ENCODE results near the gene INTS13.
"Not testable (repeated sequence)": the region's sequence is repeated elsewhere in the genome, so short reads cannot be mapped to it uniquely, and the experiment has no call there.

INTS13 gene

GRCh38 chr12:26935636-26936378, 2.0 kb downstream of the INTS13 start:
- no peak for DNase-seq

DNA sequence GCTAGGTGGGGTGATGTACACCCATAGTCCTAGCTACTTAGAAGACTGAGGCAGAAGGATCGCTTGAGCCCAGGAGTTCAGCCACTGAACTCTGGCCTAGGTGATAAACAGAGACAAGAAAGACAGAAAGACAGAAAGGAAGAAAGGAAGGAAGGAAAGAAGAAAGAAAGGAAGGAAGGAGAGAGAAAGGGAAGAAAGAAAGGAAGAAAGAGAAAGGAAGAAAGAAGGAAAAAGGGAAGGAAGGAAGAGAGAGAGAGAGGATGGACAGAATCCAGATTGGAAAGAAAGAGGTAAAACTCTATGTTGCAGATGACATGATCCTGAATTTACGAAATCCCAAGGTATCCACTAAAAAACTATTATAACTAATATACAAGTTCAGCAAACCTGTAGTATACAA, 8.2 kb downstream of the INTS13 start:
- DNase-seq: no peak

GRCh38 chr12:26928661-26929060, 9.1 kb downstream of the INTS13 start:
- no peak for DNase-seq

- DNase-seq: no peak
Measured at GRCh38 chr12:26921886-26922285, 15.9 kb downstream of the INTS13 start.

- no peak for DNase-seq
Measured at GRCh38 chr12:26919216-26919555, 18.6 kb downstream of the INTS13 start.

GRCh38 chr12:26918321-26919215, 19.2 kb downstream of the INTS13 start:
- DNase-seq: no peak

GRCh38 chr12:26906704-26907103, 31.1 kb downstream of the INTS13 start:
- DNase-seq: no peak

GRCh38 chr12:26906024-26906423, 31.8 kb downstream of the INTS13 start:
- no peak for DNase-seq

DNA sequence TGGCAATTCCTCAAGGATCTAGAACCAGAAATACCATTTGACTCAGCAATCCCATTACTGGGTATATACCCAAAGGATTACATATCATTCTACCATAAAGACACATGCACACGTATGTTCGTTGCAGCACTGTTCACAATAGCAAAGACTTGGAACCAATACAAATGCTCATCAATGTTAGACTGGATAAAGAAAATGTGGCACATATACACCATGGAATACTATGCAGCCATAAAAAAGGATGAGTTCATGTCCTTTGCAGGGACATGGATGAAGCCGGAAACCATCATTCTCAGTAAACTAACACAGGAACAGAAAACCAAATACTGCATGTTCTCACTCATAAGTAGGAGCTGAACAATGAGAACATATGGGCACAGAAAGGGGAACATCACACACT, 34.4 kb downstream of the INTS13 start:
- DNase-seq: not testable (repeated sequence)

- DNase-seq: no peak
Measured at GRCh38 chr12:26896913-26897312, 40.9 kb downstream of the INTS13 start.

- DNase-seq: no peak
Measured at GRCh38 chr12:26895672-26896071, 42.1 kb downstream of the INTS13 start.

- no peak for DNase-seq
Measured at GRCh38 chr12:26891704-26892103, 46.1 kb downstream of the INTS13 start.

- DNase-seq: no peak
Measured at GRCh38 chr12:26890784-26891183, 47.0 kb downstream of the INTS13 start.

DNA sequence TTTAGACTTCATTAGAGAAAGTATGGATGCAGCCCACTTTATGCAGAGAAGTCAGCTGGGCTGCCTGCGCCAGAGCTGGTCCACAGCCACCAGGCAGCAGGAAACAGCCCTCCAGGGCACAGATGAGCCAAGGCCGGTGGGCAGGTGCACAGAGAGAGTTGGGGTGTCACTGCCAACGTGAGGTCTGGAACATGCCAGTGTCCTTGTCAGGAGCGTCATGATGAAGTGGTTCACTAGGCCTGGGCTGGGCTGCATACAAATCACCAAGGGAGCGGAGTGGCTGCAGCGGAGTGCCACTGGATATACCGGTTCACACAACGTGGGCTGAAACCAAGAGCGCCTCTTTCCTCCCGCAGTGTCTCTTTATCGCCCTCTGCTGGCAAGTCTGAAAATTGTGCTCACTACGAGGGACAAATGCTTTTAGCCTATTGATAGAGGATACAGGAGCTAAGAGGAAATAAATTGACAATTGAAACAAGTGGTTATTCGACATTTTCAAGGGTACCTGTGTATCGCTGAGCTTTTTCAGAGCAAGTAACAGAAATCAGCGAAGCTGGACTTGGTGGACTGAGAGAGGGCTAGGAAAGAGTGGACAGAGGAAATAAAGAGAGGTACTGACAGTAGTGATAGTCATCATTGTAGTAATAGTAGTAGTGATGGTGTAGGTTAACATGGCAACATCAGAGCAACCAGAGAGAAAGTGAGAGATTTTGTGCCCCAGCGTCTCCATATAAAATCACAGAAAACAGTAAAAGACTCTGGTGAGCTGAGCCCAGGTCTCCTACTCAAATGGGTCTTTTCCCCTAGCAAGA, 52.8 kb downstream of the INTS13 start:
- DNase-seq: peak; percentile 91 to 94

- DNase-seq: no peak
Measured at GRCh38 chr12:26880625-26881024, 57.2 kb downstream of the INTS13 start.

DNA sequence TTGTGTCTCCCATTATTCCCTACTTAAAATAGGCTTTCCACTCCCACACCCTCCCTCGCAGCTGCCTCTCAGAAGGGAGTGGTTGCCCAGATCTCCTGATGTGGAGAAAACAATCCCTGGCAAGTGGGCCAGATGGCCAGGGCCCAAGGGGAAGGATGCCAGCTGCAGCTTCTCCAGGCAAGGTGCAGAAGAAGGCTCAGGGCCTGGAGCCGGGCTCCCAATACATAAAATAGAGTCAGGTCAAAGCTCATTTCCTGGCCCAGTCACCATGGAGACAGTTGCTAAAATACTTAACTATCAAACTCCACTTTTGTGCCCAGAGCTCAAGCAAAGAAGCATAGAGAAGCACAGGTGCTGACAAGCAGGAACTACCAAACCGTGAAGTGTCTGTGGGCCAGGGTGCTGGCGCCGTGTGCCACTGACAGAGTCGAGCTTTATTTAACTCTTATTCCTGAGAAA, 59.1 kb downstream of the INTS13 start:
- DNase-seq: peak; percentile 80 to 83

DNA sequence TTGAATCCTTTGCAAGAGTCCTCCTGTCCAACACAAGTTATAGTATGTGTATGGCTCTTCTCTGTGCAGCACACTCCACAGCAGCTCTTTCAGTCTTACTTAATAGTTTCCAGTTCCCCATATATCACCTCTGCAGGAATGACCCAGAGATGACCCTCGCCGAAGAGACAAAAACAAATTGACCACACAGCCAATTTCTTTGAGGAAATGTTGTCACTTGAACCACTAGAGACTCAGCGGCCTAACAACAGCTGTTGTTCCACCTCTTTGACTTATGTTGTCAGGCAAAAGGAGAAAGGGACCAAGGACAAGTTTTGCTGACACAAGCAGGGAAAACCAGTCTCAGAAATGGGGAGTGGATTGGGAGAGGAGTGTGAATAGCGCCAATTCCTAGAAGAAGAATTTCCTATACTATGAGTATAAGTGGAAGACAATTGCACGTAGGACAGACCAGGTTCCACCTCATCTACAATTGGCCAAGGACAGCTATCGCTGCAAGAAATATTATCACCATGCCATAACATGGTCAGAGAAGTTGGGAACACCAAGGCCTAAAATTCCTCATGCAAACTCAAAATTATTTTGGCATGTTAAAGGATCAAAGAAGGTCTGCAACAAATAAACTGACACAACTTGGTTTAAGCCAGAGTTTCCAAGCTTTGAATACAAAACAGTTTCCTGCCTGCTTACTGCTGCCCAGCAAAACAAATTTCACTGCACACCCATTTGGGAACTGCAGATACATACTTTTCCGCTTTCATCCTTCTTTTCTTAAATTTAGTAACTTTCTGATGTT, 63.1 kb downstream of the INTS13 start:
- DNase-seq: no peak

DNA sequence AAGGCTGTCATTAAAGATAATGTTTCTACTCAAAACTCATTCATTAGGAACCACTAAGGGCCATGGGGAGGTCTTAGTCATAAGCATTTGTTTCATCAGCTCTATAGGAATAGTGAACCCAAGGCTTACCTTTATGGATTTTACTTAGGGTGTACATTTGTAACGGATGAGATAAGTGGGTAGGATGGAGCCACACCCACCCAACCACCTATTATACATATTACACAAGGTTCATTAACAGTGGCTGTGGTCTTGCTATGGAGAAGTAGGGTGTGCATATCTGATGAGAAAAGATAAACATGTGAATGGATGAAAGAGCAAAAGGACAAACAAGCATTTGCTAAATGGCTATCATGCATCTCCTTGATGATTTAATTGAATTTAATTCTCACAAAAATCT, 65.2 kb downstream of the INTS13 start:
- no peak for DNase-seq

GRCh38 chr12:26871985-26872384, 65.8 kb downstream of the INTS13 start:
- DNase-seq: no peak

DNA sequence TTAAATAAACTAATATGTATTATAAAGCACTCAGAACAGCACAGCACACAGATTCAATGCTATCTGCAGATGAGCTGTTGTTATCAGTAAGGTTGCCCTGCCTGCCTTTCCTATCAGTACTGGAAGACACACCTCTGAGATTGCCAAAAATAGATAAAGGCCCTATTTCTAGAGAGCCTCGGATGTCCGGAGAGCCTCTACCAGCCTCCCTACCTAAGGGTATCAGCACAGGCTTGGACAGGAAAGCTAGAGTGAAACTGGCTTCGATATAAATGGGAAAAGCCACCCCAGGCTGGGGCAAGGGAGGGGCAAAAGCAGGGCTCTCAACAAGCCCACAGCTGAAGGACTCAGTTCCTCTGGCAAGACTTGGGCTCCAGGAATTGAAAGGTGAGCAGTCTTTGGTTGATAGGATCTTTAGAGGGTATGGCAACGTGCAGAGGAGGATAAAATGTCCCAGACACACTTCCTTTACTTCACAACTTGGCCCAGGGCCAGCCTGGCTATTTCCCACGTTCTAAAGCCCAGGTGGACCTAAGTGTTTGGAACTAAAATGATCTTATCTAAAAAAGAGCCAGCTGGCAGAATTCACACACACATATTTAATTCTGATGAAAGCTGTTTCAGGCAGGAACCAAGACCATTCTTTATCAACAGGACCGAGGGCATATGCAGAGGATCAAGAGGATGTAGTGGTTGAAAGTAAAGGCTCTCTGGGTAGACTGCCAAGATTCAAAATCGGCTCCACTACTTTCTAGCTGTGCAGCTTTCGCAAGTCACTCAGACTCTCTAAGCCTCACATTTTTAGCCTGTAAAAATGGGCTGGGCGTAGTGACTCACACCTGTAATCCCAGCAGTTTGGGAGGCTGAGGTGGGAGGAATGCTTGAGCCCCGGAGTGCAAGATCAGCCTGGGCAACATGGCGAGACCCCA, 67.0 kb downstream of the INTS13 start:
- DNase-seq: peak; percentile 15 to 44

GRCh38 chr12:26869908-26870459, 67.8 kb downstream of the INTS13 start:
- DNase-seq: peak; percentile 40 to 59
